ENCODE results near the gene TMEM97.

DNA sequence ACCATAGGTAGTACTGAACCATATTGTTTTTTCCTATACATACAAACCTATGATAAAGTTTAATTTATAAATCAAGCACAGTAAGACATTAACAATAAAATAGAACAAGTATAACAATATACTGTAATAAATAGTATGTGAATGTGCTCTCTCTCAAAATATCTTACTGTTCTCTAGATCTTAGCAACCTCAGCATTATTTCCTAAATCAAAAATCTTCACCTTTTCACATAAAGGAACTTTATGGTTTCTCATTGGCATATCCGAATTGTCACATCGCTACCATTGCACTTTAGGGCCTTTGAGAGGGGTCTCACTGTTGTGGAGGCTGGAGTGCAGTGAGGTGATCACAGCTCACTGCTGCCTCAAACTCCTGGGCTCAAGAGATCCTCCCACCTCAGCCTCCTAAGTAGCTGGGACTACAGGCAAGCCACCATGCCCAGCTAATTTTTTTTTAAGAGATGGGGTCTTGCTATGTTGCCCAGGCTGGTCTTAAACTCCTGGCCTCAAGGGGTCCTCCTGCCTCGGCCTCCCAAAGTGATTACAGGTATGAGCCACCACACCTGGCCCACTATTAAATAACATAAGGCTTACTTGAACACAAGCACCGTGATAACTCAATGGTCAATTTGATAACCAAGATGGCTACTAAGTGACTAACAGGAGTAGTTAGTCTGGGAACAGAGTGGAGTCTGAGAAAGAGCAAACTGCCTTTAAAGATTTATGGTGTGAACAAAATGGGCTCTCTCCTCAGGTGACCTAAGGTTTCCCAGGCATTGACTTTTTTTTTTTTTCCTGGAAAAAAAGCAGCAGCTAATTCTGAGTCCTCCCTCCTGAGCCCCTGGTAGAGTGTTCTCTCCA lies 2.9 kb upstream of the TMEM97 start:
- TF ChIP-seq, protein P1, sequence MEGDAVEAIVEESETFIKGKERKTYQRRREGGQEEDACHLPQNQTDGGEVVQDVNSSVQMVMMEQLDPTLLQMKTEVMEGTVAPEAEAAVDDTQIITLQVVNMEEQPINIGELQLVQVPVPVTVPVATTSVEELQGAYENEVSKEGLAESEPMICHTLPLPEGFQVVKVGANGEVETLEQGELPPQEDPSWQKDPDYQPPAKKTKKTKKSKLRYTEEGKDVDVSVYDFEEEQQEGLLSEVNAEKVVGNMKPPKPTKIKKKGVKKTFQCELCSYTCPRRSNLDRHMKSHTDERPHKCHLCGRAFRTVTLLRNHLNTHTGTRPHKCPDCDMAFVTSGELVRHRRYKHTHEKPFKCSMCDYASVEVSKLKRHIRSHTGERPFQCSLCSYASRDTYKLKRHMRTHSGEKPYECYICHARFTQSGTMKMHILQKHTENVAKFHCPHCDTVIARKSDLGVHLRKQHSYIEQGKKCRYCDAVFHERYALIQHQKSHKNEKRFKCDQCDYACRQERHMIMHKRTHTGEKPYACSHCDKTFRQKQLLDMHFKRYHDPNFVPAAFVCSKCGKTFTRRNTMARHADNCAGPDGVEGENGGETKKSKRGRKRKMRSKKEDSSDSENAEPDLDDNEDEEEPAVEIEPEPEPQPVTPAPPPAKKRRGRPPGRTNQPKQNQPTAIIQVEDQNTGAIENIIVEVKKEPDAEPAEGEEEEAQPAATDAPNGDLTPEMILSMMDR (conservative IDR thresholded peaks at IDR 0.05), result no peak
- no peak for TF ChIP-seq ZFX (IDR thresholded peaks at IDR 0.05)
